ENCODE data around the gene NPR3.

Gene NPR3

DNA sequence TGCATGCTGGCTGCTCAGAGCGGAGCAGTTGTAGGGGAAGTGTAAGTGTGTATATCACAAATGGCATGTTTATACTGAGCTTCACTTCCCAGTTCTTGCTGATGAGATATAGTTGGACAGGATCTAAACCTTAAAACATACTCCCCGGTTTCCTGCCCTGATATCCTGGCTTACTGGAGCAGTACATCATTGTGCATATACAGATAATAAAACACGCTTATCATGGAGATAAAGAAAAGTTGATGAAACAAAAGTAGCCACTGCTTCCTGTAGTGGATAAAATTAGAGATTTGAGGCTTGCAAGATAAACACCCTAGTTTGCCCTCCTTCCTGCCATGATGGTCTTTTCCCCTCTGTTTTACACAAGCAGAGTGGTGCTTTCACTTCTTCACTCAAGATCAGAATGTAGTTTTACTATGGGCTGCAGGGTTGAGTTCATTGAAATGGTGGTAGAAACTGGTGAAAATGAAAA is 15.0 kb downstream of the NPR3 start:
- H3K9ac ChIP-seq (ENCODE audit: low read depth in 1 of 2, low read length in 2 of 2), result no peak overlapping the region
- H3K27me3 ChIP-seq (ENCODE audit: control insufficient read depth in 1 of 2, insufficient read depth in 2 of 2, low read length in 2 of 2), result no peaks in the 10 kb centered on the region
- no peaks in the 10 kb centered on the region for H3K9me3 ChIP-seq (ENCODE audit: control insufficient read depth in 1 of 2, low read length in 2 of 2)
- H3K27ac ChIP-seq (ENCODE audit: low read depth, low read length), result no peak overlapping the region
- no peak overlapping the region for H3K4me3 ChIP-seq (ENCODE audit: low read depth in 1 of 2, low read length in 2 of 2)
- no peaks in the 10 kb centered on the region for H3K36me3 ChIP-seq (ENCODE audit: control insufficient read depth in 1 of 2, insufficient read depth in 2 of 2, low read length in 2 of 2)
- no peaks in the 10 kb centered on the region for H3K4me1 ChIP-seq (ENCODE audit: control insufficient read depth in 1 of 2, insufficient read depth in 2 of 2, low read length in 2 of 2)

DNA sequence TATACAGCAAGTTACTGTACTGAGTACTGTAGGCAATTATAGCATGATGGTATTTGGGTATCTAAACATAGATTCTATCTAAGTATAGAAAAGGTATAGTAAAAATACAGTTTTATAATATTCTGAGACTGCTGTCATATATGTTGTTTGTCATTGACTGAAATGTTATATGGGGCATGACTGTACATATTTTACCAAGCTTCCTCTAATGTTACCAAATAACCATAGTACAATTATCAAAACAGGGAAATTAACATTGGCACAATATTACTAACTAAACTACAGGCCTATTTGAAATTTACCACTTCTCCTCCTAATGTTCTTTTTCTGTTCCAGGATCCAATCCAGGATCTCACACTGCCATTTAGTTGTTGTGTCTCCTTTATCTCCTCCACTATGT is 18.5 kb downstream of the NPR3 start:
- Histone ChIP-seq H3K9ac (ENCODE audit: low read depth in 1 of 2, low read length in 2 of 2) (no peak overlapping the region), H3K27me3 (ENCODE audit: control insufficient read depth in 1 of 2, insufficient read depth in 2 of 2, low read length in 2 of 2) (no peaks in the 10 kb centered on the region), H3K4me1 (ENCODE audit: control insufficient read depth in 1 of 2, insufficient read depth in 2 of 2, low read length in 2 of 2) (no peaks in the 10 kb centered on the region), H3K27ac (ENCODE audit: low read depth, low read length) (no peak overlapping the region), H3K36me3 (ENCODE audit: control insufficient read depth in 1 of 2, insufficient read depth in 2 of 2, low read length in 2 of 2) (no peaks in the 10 kb centered on the region), H3K9me3 (ENCODE audit: control insufficient read depth in 1 of 2, low read length in 2 of 2) (no peaks in the 10 kb centered on the region), H3K4me3 (ENCODE audit: low read depth in 1 of 2, low read length in 2 of 2) (no peak overlapping the region)

DNA sequence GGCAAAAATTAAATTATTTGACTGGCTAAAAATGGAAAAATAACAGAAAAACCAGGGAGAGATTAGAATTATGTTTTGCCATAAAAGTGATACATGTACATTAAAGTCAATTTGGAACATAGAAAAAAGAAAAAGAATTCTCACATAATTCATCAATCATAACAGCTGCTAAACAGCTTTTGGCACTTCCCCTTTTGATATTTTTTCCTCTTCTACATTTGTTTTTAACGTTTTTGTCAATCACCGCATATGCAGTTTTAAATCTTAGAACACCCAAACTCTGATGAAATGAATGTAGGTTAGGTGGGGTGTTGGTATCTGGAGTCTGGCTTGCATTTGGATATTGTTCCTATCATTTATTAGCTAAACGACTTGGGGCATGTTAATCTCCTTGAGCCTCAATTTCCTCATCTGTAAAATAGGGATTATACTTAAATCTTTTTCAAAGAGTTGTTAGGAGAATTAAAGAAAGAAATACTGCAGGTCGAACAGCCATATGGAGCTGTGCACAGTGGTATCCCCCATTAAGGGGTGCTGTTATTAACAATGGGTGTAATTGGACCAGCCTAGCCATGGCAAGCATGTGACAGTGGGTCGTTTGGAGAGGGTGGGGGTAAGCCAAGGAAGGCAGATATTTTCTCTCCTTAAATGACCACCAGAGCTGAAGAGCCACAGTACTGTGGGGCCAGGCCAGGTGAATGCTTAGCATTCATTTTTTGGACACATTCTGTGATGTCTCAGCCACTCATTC is 22.6 kb downstream of the NPR3 start:
- no peak overlapping the region for H3K4me3 ChIP-seq (ENCODE audit: low read depth in 1 of 2, low read length in 2 of 2)
- H3K36me3 ChIP-seq (ENCODE audit: control insufficient read depth in 1 of 2, insufficient read depth in 2 of 2, low read length in 2 of 2), result no peaks in the 10 kb centered on the region
- no peak overlapping the region for H3K9ac ChIP-seq (ENCODE audit: low read depth in 1 of 2, low read length in 2 of 2)
- H3K9me3 ChIP-seq (ENCODE audit: control insufficient read depth in 1 of 2, low read length in 2 of 2), result no peaks in the 10 kb centered on the region
- no peaks in the 10 kb centered on the region for H3K4me1 ChIP-seq (ENCODE audit: control insufficient read depth in 1 of 2, insufficient read depth in 2 of 2, low read length in 2 of 2)
- H3K27me3 ChIP-seq (ENCODE audit: control insufficient read depth in 1 of 2, insufficient read depth in 2 of 2, low read length in 2 of 2), result no peaks in the 10 kb centered on the region
- no peak overlapping the region for H3K27ac ChIP-seq (ENCODE audit: low read depth, low read length)

GRCh38 chr5:32734827-32735378 is 23.8 kb downstream of the NPR3 start:
- Histone ChIP-seq H3K27ac (ENCODE audit: low read depth, low read length) (no peak overlapping the region), H3K9ac (ENCODE audit: low read depth in 1 of 2, low read length in 2 of 2) (no peak overlapping the region), H3K36me3 (ENCODE audit: control insufficient read depth in 1 of 2, insufficient read depth in 2 of 2, low read length in 2 of 2) (no peaks in the 10 kb centered on the region), H3K27me3 (ENCODE audit: control insufficient read depth in 1 of 2, insufficient read depth in 2 of 2, low read length in 2 of 2) (no peaks in the 10 kb centered on the region), H3K4me3 (ENCODE audit: low read depth in 1 of 2, low read length in 2 of 2) (no peak overlapping the region), H3K4me1 (ENCODE audit: control insufficient read depth in 1 of 2, insufficient read depth in 2 of 2, low read length in 2 of 2) (no peaks in the 10 kb centered on the region), H3K9me3 (ENCODE audit: control insufficient read depth in 1 of 2, low read length in 2 of 2) (no peaks in the 10 kb centered on the region)

DNA sequence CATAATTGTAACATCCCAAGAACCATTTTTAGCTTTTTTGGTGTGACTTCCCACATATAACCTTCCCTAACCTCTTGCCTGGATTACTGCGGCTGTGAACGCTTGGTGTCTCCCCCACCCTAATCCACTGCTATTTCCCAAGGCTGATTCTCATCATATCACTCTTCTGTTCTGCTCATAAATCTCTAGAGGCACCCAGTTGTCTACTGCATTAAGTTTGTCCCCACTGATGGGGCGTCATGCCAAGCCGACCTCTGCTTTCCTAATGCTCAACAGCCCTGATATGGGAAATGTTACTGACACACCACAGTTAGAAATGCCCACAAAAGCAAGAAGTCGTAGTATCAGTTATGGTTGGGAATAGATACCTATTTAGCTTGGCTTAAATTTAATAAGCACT is 24.4 kb downstream of the NPR3 start:
- H3K9me3 ChIP-seq (ENCODE audit: control insufficient read depth in 1 of 2, low read length in 2 of 2), result no peaks in the 10 kb centered on the region
- H3K4me3 ChIP-seq (ENCODE audit: low read depth in 1 of 2, low read length in 2 of 2), result no peak overlapping the region
- no peaks in the 10 kb centered on the region for H3K36me3 ChIP-seq (ENCODE audit: control insufficient read depth in 1 of 2, insufficient read depth in 2 of 2, low read length in 2 of 2)
- no peak overlapping the region for H3K27ac ChIP-seq (ENCODE audit: low read depth, low read length)
- no peak overlapping the region for H3K9ac ChIP-seq (ENCODE audit: low read depth in 1 of 2, low read length in 2 of 2)
- no peaks in the 10 kb centered on the region for H3K4me1 ChIP-seq (ENCODE audit: control insufficient read depth in 1 of 2, insufficient read depth in 2 of 2, low read length in 2 of 2)
- no peaks in the 10 kb centered on the region for H3K27me3 ChIP-seq (ENCODE audit: control insufficient read depth in 1 of 2, insufficient read depth in 2 of 2, low read length in 2 of 2)

DNA sequence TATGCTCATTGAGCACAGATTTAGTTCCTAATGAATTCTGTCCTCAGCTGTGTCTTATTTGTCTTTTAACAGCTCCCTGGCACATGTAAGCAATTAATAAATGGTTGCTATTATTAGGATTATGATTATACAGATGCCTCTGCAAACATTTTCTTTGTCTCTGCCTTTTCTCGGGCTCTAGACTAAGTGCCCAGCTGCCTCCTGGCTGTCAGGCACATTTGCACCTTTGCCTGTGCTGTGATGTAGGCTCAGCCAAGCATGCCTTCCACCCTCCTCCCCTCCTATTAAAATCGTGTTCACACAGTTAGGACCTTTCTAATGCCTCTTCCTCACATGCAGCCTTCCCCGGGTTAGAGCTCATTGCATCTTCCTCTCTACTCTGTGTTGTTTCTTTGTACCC is 25.7 kb downstream of the NPR3 start:
- no peaks in the 10 kb centered on the region for H3K27me3 ChIP-seq (ENCODE audit: control insufficient read depth in 1 of 2, insufficient read depth in 2 of 2, low read length in 2 of 2)
- no peak overlapping the region for H3K9ac ChIP-seq (ENCODE audit: low read depth in 1 of 2, low read length in 2 of 2)
- H3K27ac ChIP-seq (ENCODE audit: low read depth, low read length), result no peak overlapping the region
- no peak overlapping the region for H3K4me3 ChIP-seq (ENCODE audit: low read depth in 1 of 2, low read length in 2 of 2)
- no peaks in the 10 kb centered on the region for H3K9me3 ChIP-seq (ENCODE audit: control insufficient read depth in 1 of 2, low read length in 2 of 2)
- H3K36me3 ChIP-seq (ENCODE audit: control insufficient read depth in 1 of 2, insufficient read depth in 2 of 2, low read length in 2 of 2), result no peaks in the 10 kb centered on the region
- no peaks in the 10 kb centered on the region for H3K4me1 ChIP-seq (ENCODE audit: control insufficient read depth in 1 of 2, insufficient read depth in 2 of 2, low read length in 2 of 2)

- no peaks in the 10 kb centered on the region for H3K4me1 ChIP-seq (ENCODE audit: control insufficient read depth in 1 of 2, insufficient read depth in 2 of 2, low read length in 2 of 2)
These were observed 29.5 kb downstream of the NPR3 start for GRCh38 chr5:32740651-32741050.

DNA sequence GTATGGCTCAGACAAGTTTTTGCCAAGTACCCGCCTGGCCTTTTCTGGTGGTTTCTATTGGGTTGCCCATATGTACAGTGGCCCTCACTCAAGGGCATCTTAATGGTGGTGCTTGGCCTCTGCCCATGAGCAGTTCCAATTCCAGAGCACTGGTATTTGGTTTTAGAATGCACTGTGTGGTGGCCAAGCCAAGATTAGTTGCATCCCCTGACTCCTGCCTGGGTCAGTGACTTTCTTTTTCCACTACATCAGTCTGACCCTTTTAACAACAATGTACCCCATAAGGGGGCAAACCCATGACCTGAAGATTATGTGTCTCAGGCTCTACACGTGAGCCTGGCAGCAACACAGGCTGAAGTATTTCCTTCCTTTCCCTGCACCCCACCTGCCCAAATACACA is 34.2 kb downstream of the NPR3 start:
- Histone ChIP-seq H3K36me3 (ENCODE audit: control insufficient read depth in 1 of 2, insufficient read depth in 2 of 2, low read length in 2 of 2) (no peaks in the 10 kb centered on the region), H3K27me3 (ENCODE audit: control insufficient read depth in 1 of 2, insufficient read depth in 2 of 2, low read length in 2 of 2) (no peaks in the 10 kb centered on the region), H3K27ac (ENCODE audit: low read depth, low read length) (no peak overlapping the region), H3K4me3 (ENCODE audit: low read depth in 1 of 2, low read length in 2 of 2) (no peak overlapping the region), H3K9me3 (ENCODE audit: control insufficient read depth in 1 of 2, low read length in 2 of 2) (no peaks in the 10 kb centered on the region), H3K4me1 (ENCODE audit: control insufficient read depth in 1 of 2, insufficient read depth in 2 of 2, low read length in 2 of 2) (no peaks in the 10 kb centered on the region), H3K9ac (ENCODE audit: low read depth in 1 of 2, low read length in 2 of 2) (no peak overlapping the region)

More at GRCh38 chr5:32740651-32741050, 29.5 kb downstream of the NPR3 start:
- no peaks in the 10 kb centered on the region for H3K27me3 ChIP-seq (ENCODE audit: control insufficient read depth in 1 of 2, insufficient read depth in 2 of 2, low read length in 2 of 2)
- no peak overlapping the region for H3K9ac ChIP-seq (ENCODE audit: low read depth in 1 of 2, low read length in 2 of 2)
- no peaks in the 10 kb centered on the region for H3K36me3 ChIP-seq (ENCODE audit: control insufficient read depth in 1 of 2, insufficient read depth in 2 of 2, low read length in 2 of 2)
- H3K4me3 ChIP-seq (ENCODE audit: low read depth in 1 of 2, low read length in 2 of 2), result no peak overlapping the region
- no peaks in the 10 kb centered on the region for H3K9me3 ChIP-seq (ENCODE audit: control insufficient read depth in 1 of 2, low read length in 2 of 2)
- H3K27ac ChIP-seq (ENCODE audit: low read depth, low read length), result no peak overlapping the region

- Histone ChIP-seq H3K4me1 (ENCODE audit: control insufficient read depth in 1 of 2, insufficient read depth in 2 of 2, low read length in 2 of 2) (no peaks in the 10 kb centered on the region), H3K27ac (ENCODE audit: low read depth, low read length) (no peak overlapping the region), H3K27me3 (ENCODE audit: control insufficient read depth in 1 of 2, insufficient read depth in 2 of 2, low read length in 2 of 2) (no peaks in the 10 kb centered on the region), H3K9me3 (ENCODE audit: control insufficient read depth in 1 of 2, low read length in 2 of 2) (peaks cover 4 to 5% of the 10 kb centered on the region in 2 donors), H3K9ac (ENCODE audit: low read depth in 1 of 2, low read length in 2 of 2) (no peak overlapping the region), H3K4me3 (ENCODE audit: low read depth in 1 of 2, low read length in 2 of 2) (no peak overlapping the region), H3K36me3 (ENCODE audit: control insufficient read depth in 1 of 2, insufficient read depth in 2 of 2, low read length in 2 of 2) (no peaks in the 10 kb centered on the region)
These were observed 41.3 kb downstream of the NPR3 start for GRCh38 chr5:32752411-32752810.

- H3K9ac ChIP-seq (ENCODE audit: low read depth in 1 of 2, low read length in 2 of 2), result no peak overlapping the region
- H3K36me3 ChIP-seq (ENCODE audit: control insufficient read depth in 1 of 2, insufficient read depth in 2 of 2, low read length in 2 of 2), result no peaks in the 10 kb centered on the region
- no peak overlapping the region for H3K4me3 ChIP-seq (ENCODE audit: low read depth in 1 of 2, low read length in 2 of 2)
- no peak overlapping the region for H3K27ac ChIP-seq (ENCODE audit: low read depth, low read length)
- H3K27me3 ChIP-seq (ENCODE audit: control insufficient read depth in 1 of 2, insufficient read depth in 2 of 2, low read length in 2 of 2), result no peaks in the 10 kb centered on the region
- H3K9me3 ChIP-seq (ENCODE audit: control insufficient read depth in 1 of 2, low read length in 2 of 2), result peaks cover 4 to 5% of the 10 kb centered on the region in 2 donors
- H3K4me1 ChIP-seq (ENCODE audit: control insufficient read depth in 1 of 2, insufficient read depth in 2 of 2, low read length in 2 of 2), result no peaks in the 10 kb centered on the region
These were observed 41.9 kb downstream of the NPR3 start for GRCh38 chr5:32753051-32753450.

Measured in duodenal mucosa (tissue), 2 donors.